Erythroblast (primary cell): ENCODE measurements around the gene DENND1B.

ENCODE experiments used
- GATA1 ChIP-seq: IDR thresholded peaks from 2 replicates; pipeline ENCODE4 v1.6.1; 2011; ENCODE audit warnings: low read depth, mild to moderate bottlenecking, control low read depth, low read length, moderate library complexity
- POLR2A ChIP-seq: IDR thresholded peaks from 2 replicates; pipeline ENCODE4 v1.6.1; 2011; ENCODE audit warnings: mild to moderate bottlenecking, low read length

DNA sequence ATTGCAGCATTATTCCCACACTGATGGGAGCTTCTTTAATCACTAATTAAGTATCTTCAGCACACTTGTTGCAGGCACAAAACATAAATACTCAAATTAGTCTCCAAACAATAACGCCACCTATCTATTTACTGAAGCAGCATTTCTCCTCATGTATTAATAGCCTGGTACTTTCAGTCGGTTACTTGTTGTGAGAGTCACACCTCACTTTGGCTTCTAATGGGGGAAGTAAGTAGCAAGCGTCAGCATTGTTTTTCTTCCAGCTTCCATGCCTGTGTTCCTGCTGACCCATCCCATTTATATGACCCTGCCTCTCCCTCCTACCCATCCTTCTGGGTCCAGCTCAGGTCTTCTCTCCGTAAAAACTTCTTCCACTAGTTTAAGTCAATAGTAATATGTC lies 31.9 kb upstream of the DENND1B start:
- TF ChIP-seq POLR2A (no peak), GATA1 (no peak)
